Stimulated activated CD8-positive, alpha-beta memory T cell treated with anti-CD3 and anti-CD28 coated beads, Interleukin-15, amount 100 ng/mL, for 24 hours (primary cell): ENCODE measurements around the gene RASGRF2.

Experiments used
- DNase-seq: peaks from one replicate; pipeline ENCODE4 v3.0.0-alpha.2; 2020; ENCODE audit warnings: low read depth

The RASGRF2 gene

GRCh38 chr5:81208904-81209303, 248.7 kb downstream of the RASGRF2 start:
- DNase-seq = no peak

- no peak for DNase-seq
Observed at GRCh38 chr5:81209386-81209785, 249.2 kb downstream of the RASGRF2 start.

- no peak for DNase-seq
Observed at GRCh38 chr5:81209869-81210493, 249.8 kb downstream of the RASGRF2 start.

GRCh38 chr5:81212211-81212751, 252.1 kb downstream of the RASGRF2 start:
- DNase-seq = no peak

- DNase-seq = no peak
Observed at GRCh38 chr5:81213070-81213469, 252.9 kb downstream of the RASGRF2 start.

- no peak for DNase-seq
Observed at GRCh38 chr5:81214848-81215247, 254.7 kb downstream of the RASGRF2 start.

GRCh38 chr5:81216152-81216551, 256.0 kb downstream of the RASGRF2 start:
- DNase-seq = no peak

GRCh38 chr5:81219389-81219788, 259.2 kb downstream of the RASGRF2 start:
- DNase-seq = no peak

GRCh38 chr5:81222285-81222684, 262.1 kb downstream of the RASGRF2 start:
- DNase-seq = no peak

GRCh38 chr5:81225463-81225862, 265.3 kb downstream of the RASGRF2 start:
- DNase-seq = no peak

GRCh38 chr5:81226286-81226685, 266.1 kb downstream of the RASGRF2 start:
- DNase-seq = no peak

GRCh38 chr5:81226949-81227348, 266.8 kb downstream of the RASGRF2 start:
- no peak for DNase-seq

- no peak for DNase-seq
Observed at GRCh38 chr5:81228084-81228483, 267.9 kb downstream of the RASGRF2 start.

GRCh38 chr5:81230416-81230815, 270.3 kb downstream of the RASGRF2 start:
- no peak for DNase-seq

- no peak for DNase-seq
Observed at GRCh38 chr5:81232464-81233079, 272.4 kb downstream of the RASGRF2 start.

GRCh38 chr5:81233080-81233634, 273.0 kb downstream of the RASGRF2 start, which contains the start of gene CKMT2:
Gene CKMT2 (plus strand): TSS chr5:81233322. CDS start chr5:81251133, 17,811 bp downstream.
- no peak for DNase-seq

- no peak for DNase-seq
Observed at GRCh38 chr5:81234299-81234698, 274.1 kb downstream of the RASGRF2 start.

- no peak for DNase-seq
Observed at GRCh38 chr5:81234801-81235200, 274.6 kb downstream of the RASGRF2 start.

- no peak for DNase-seq
Observed at GRCh38 chr5:81235287-81236072, 275.3 kb downstream of the RASGRF2 start.

GRCh38 chr5:81238460-81238859, 278.3 kb downstream of the RASGRF2 start:
- DNase-seq = no peak

GRCh38 chr5:81239613-81240012, 279.4 kb downstream of the RASGRF2 start:
- no peak for DNase-seq

- DNase-seq = no peak
Observed at GRCh38 chr5:81241001-81241400, 280.8 kb downstream of the RASGRF2 start.
